ENCODE measurements around the gene DPPA4.
"Not testable (repeated sequence)": the region's sequence is repeated elsewhere in the genome, so short reads cannot be mapped to it uniquely, and the experiment has no call there.

The DPPA4 gene

DNA sequence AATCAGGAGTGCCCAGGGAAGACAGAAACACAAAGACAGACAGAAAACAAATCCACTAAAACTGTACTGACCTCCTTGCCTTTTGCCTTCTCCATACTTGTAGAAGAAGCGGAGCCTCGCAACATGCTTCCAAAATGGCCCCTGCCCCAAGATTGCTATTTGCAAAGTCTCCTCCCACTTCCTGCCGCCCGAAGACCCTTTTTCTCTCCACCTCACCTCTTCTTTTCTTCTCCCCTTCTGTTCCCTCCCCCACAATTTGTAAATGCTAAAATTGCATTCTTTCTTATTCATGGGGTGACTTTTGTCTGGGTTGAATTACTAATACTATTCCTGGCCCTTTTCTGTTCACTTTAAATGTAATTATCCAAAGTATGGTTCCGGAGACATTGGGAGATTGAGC is at the start of gene DPPA4:
Gene DPPA4, minus strand, starts transcription at position 154 of the 400 bp plus-strand sequence. Its CDS starts 29 bp downstream, at position 125.
- intact Hi-C loops (cut with DNase I): no loop called here
- DNase-seq: peak in 1 of 10 donors; percentile 22

DNA sequence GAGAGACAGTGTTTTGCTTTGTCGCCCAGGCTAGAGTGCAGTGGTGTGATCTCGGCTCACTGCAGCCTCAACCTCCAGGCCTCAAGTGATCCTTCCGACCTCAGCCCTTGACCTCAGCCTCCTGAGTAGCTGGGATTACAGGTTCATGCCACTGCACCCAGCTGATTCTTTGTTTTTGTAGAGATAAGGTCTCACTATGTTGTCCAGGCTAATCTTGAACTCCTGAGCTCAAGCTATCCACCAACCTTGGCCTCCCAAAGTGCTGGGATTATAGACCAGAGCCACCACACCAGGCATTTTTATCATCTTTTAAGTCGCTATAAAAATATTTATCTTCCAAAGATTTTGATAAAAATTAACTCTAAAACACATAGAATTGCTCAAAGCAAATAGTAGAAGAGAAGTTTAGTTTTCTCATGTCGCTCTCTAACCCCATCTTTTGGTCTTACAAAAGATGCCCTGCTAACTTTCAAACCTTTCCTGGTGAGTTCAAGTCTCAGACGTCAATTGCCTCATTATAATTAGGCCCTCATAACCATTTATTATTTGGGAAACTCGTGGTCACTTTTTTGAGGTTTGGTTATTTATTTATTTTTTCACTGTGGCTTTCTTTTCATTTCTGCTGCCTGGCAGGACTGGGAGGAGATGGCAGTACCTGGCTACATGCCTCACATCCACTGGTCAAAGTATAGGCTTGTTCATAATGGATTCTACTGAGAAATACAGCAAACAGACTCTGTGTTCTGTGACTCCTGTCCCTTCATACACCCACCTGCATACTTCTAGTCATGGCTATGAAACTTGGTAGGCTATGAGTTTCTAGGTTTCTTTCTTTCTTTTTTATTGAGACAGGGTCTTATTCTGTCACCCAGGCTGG is 48.3 kb upstream of the DPPA4 start:
- intact Hi-C loops (cut with DNase I): no loop called here
- no peak for DNase-seq

GRCh38 chr3:109384164-109384563 is 46.8 kb upstream of the DPPA4 start:
- intact Hi-C loops (cut with DNase I): no loop called here
- DNase-seq: no peak

- intact Hi-C loops (cut with DNase I): no loop called here
- DNase-seq: no peak
These were observed 45.2 kb upstream of the DPPA4 start for GRCh38 chr3:109382588-109382987.

- intact Hi-C loops (cut with DNase I): no loop called here
- DNase-seq: no peak
These were observed 38.6 kb upstream of the DPPA4 start for GRCh38 chr3:109375975-109376374.

DNA sequence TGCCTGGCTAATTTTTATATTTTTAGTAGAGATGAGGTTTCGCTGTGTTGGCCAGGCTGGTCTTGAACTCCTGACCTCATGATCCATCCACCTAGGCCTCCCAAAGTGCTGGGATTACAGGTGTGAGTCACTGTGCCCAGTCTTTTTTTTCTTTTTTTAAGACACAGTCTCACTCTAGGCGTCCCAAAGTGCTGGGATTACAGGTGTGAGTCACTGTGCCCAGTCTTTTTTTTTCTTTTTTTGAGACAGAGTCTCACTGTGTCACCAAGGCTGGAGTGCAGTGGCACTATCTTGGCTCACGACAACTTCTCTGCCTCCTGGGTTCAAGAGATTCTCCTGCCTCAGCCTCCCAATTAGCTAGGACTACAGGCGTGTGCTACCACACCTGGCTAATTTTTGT is 37.1 kb upstream of the DPPA4 start:
- intact Hi-C loops (cut with DNase I); DNase-seq: not testable (repeated sequence)

DNA sequence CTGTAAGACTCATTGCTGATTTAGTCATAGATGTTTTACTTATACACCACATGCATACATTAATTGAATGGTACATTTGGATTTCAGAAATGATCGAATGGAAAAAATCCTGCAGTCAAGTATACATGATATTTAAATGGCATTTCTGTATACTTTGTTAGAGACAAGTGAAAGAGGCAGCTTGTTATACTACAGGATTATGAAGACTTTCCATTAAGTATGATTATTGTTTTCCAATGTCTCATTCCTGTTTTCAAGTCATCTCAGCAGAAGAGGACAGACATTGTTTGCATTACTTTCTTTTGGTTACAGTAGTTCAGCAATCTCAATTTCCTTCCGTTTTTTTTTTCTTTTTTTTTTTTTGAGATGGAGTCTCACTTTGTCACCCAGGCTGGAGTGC is 36.6 kb upstream of the DPPA4 start:
- no peak for DNase-seq
- intact Hi-C loops (cut with DNase I): no loop called here

- intact Hi-C loops (cut with DNase I): no loop called here
- DNase-seq: no peak
These were observed 35.3 kb upstream of the DPPA4 start for GRCh38 chr3:109372639-109373038.

GRCh38 chr3:109369510-109369909 is 32.2 kb upstream of the DPPA4 start:
- intact Hi-C loops (cut with DNase I): no loop called here

DNA sequence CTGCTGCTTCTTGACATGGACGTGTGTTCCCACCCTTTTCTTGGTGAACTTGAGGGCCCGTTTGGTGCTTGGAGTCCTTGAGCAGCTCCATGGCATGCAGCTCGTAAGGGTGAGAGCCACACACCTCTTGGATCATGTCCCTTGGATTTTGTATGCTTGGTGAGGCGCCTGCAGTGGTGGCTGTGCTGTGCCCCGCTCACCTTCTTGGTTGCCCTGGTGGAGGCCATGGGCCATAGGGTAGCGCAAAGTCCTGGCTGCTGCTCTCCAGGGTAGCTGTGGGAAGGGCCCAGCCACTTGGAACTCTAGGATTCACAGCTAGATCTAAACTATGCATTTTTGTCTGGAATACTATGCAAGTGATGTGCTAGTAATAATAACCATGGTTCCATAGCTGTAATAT is 26.7 kb upstream of the DPPA4 start:
- no peak for DNase-seq
- intact Hi-C loops (cut with DNase I): no loop called here

More at GRCh38 chr3:109369510-109369909, 32.2 kb upstream of the DPPA4 start:
- DNase-seq: no peak

- intact Hi-C loops (cut with DNase I): no loop called here
- no peak for DNase-seq
These were observed 26.3 kb upstream of the DPPA4 start for GRCh38 chr3:109363634-109364033.

DNA sequence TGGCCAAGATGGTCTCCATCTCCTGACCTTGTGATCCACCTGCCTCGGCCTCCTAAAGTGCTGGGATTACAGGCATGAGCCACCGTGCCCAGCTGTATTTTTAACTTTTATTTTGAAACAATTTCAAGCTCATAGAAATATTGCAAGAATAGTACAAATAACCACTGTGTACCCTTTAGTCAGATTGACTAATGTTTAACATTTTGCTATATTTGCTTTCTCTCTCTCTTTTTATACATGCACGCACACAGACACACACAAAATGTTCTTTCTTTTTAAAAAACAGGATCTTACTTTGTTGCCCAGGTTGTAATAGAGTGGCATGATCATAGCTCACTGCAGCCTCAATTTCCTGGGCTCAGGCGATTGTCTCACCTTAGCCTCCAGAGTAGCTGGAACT is 25.5 kb upstream of the DPPA4 start:
- intact Hi-C loops (cut with DNase I): no loop called here
- DNase-seq: no peak

DNA sequence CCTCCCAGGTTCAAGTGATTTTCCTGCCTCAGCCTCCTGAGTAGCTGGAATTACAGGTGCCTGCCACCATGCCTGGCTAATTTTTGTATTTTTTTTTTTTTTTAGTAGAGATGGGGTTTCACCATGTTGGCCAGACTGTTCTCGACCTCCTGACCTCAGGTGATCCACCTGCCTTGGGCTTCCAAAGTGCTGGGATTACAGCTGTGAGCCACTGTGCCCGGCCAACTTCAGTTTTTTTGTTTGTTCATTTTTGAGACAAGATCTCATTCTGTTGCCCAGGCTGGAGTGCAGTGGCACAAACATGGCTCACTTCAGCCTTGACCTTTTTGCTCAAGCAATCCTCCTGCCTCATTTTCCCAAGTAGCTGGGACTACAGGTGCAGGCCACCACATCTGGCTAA is 21.5 kb upstream of the DPPA4 start:
- intact Hi-C loops (cut with DNase I); DNase-seq: not testable (repeated sequence)

DNA sequence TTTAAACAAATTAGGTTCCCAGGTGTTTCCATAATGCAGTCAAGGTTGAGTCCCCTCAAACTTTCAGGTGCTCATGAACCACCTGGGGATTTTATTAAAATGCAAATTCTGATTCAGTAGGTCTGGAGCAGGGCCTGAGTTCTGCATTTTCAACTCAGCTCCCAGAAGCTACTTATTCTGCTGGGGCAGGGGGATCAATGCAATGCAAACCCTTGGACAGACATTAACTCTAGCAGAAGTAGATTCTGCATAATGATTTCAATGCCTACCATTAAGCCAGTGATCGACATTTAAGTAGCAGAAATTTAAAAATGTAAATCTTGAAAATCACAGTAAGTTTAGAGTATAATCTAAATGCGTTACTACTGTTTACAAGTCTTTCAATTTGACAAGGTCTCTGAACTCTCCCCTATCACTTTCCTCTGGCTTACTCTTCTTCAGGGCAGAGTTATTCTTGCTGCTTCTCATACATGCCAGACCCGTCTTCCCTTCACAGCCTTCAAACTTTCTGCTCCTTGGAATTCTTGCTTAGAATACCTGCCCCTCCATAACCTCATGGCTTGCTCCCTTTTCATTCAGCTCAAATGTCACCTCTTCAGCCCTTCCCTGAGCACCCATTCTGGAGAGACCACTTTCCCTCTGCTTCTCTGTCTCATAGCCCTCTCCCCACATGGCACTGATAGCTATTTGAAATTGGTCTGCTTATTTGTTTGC is 19.3 kb upstream of the DPPA4 start:
- intact Hi-C loops (cut with DNase I): no loop called here
- no peak for DNase-seq

GRCh38 chr3:109355625-109356441 is 18.5 kb upstream of the DPPA4 start:
- intact Hi-C loops (cut with DNase I): no loop called here
- no peak for DNase-seq

DNA sequence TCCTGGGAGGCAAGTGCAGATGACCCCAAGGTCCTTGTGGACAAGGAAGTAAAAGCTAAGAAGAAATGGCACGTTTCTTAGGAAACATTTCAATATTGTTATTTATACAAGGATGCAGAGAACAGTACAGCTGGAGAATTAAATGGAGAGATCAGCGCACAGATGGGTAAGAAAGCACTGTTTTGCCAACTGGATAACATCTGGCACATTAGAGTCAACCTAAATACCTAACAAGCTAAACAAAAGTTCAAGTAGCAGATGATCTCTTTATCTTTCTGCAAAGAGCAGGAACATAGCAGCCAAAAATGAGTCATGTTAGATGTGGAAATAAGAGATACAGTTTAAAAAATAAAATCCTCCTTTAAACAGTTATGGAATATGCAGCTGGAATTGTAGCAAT is 15.7 kb upstream of the DPPA4 start:
- DNase-seq: no peak

DNA sequence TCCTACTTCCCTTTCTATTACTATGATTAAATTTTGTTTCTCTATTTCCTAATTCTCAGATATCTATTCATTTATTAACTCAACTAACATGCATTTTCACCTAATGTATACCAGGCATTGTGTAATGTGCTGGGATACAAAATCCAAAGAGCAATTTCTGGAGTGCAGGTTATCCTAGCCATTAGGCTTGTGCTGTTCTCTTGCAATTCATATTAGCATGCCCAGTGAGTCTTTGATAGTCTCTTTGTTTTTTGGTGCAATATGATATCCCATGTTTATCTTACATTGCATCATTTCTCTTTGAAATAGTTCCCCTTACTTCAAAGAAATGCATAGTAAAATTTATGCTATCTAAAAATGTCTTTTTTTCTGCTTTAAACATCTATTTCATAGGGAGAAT is 13.9 kb upstream of the DPPA4 start:
- intact Hi-C loops (cut with DNase I): no loop called here
- no peak for DNase-seq

More for the DNA sequence above, 15.7 kb upstream of the DPPA4 start:
- intact Hi-C loops (cut with DNase I): no loop called here

DNA sequence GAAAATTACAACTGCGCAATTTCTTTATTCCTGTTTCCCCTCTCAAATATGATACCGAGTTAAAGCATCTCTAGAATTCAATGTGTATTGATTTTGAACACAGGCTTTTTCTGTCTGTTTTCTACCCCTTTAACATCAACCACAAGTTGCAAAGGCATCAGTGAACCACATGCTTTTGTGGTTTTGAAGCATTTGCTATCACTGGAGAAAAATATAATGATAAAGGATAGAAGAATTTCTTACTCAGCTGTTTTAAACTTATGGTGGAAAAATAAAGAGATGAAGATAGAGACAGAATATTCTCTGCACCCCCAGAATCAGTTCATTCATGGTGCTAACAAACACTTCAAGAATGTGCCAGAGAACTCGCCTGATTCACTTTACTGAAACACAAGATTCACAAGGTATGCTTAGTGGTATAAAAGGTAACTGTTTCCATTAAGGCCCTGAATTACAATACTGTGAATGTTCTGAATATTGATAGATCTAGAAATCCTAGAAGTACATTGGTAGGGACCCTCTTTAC is 9.5 kb upstream of the DPPA4 start:
- intact Hi-C loops (cut with DNase I): no loop called here
- DNase-seq: no peak

DNA sequence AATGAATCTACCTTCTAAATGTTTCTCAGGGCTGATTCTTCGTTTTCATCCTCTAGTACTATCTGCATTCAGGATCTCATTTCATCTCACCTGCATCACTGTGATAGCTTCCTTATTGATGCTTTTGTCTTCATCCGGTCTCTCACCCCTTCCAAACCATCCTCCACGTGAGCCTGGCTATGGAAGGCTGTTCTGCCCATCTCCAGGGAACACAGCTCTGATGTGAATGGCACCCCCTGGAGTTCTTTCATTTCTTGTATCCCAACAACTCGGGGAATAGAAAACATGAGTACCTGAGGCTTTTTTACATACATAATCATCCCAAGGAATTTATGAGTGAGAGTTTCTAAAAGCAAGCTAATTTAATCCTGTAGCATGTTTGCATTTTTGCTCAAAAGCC is 8.8 kb upstream of the DPPA4 start:
- intact Hi-C loops (cut with DNase I): no loop called here
- DNase-seq: no peak

DNA sequence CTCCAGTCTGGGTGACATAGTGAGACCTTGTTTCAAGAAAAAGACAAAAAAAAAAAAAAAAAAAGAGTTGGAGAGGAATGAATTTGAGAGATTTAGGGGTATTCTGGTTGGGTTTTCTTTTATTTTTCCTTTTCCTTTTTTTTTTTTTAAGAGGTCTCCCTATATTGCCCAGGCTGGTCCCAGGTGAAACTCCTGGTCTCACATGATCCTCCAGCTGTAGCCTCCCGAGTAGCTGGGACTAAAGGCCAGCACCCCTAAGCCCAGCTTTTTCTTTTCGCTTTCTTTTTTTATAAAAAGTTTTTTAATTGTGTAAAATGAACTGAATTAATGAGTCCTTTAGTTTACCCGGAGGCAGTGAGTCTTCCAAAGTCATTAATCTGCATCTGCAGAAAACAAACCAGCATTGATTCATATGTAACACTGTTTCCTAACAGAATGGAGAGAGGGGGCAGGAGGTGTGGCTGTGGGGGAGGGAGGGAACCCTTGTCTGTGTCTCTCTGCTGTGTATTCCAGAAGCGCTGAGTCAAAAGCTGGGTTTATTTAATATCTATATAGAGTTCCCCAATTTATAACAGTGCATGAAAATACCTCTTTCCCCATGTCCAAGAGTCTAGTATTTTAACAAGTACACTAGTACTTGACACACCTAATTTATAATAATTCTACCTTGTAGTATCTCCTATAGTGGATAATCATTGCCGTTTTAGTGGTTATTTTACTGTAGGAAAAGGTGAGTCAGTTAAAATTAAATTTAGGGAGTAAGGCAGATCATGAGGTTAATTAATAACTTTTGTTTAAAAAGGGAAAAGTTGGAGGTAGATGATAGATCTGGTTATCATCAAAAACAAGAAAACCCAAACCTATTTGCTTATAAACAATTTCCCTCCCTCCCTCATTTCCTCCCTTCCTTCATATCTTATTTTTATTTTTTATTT is 2.6 kb upstream of the DPPA4 start:
- no peak for DNase-seq
- intact Hi-C loops (cut with DNase I): no loop called here
